GM23248 (cell line): Measurements from ENCODE around the gene SLFN12L.
"Not testable (repeated sequence)": the region's sequence is repeated elsewhere in the genome, so short reads cannot be mapped to it uniquely, and the experiment has no call there.

Experiments used
- EZH2 ChIP-seq: fragments of 200-600 bp; sonication (generic); IDR thresholded peaks from 2 replicates; pipeline ENCODE4 v1.6.1; 2018; ENCODE audit warnings: antibody characterized with exemption, mild to moderate bottlenecking; ENCODE audit not compliant: insufficient read depth, poor library complexity, severe bottlenecking
- EZH2phosphoT487 ChIP-seq: fragments of 200-600 bp; sonication (generic); IDR thresholded peaks from 2 replicates; pipeline ENCODE4 v1.6.1; 2018; ENCODE audit warnings: antibody characterized with exemption, moderate library complexity, mild to moderate bottlenecking, low read depth; ENCODE audit not compliant: insufficient read depth

GRCh38 chr17:35563181-35563580 lies 25.7 kb upstream of the SLFN12L start:
- TF ChIP-seq EZH2, EZH2phosphoT487: not testable (repeated sequence)
